HG03159 (cell line): ENCODE results near the gene PTPN5.

Experiments used
- ATAC-seq: cut with Tn5 transposase; IDR thresholded peaks from one replicate; pipeline ENCODE4 v1.9.1; 2021; ENCODE audit warnings: mild to moderate bottlenecking, moderate library complexity; ENCODE audit not compliant: unreplicated experiment

Gene PTPN5

DNA sequence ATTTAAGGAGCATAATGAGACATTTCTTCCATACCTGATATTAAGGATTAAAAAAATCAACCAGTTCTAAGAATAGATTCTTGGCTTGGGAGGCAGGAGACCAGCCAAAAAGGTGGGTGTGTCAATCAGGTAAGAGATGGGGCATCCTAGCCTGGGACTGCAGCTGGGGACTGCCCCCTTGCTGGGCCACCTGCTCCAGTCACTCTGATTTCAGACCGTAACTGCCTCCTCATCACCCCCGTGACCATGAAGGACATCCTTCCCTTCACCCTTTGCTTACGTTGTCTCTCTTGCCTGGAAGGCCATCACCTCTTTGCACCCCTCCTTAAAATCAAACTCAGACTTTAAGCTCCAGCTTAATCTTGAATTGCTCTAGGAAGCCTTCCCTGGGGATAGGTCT is 17.9 kb downstream of the PTPN5 start:
- no peak for ATAC-seq

DNA sequence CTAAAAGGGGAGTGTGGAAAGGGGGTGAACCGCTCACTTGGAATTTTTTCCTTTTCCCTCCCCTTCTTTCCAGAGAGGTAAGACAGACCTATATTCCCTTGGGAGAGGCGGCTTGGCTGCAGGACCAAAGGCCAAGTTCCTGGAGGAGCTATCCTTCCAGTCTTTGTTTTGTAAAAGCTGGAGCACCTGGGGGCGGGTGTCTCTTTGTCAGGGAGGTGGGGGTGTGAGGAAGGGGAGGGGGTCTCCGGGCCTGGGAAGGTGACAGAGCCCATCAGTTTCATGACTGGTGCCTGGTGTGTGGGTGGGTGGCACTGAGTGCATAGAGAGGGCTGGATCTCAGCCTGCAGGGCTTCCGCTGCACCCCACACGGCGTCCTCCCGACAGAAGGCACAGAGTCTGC is 18.5 kb downstream of the PTPN5 start:
- no peak for ATAC-seq

DNA sequence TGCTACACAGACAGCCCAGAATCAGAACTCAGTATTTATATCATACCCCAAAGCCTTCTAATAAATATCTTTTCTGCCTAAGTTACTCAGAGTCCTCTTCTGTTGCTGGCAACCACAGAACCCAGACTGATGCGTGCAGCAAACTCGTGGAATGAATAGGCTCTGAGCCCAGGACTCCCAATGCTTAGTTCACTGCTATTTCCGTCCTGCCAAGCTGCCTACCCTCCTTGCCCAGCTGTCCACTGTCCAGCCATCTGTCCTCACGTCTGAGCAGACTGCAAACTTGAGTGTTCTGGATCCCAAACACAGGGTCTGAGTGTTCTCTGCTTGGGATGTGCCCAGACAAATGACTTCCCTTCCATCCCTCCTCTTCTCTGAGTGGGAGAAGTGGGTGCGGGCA is 19.4 kb downstream of the PTPN5 start:
- no peak for ATAC-seq

DNA sequence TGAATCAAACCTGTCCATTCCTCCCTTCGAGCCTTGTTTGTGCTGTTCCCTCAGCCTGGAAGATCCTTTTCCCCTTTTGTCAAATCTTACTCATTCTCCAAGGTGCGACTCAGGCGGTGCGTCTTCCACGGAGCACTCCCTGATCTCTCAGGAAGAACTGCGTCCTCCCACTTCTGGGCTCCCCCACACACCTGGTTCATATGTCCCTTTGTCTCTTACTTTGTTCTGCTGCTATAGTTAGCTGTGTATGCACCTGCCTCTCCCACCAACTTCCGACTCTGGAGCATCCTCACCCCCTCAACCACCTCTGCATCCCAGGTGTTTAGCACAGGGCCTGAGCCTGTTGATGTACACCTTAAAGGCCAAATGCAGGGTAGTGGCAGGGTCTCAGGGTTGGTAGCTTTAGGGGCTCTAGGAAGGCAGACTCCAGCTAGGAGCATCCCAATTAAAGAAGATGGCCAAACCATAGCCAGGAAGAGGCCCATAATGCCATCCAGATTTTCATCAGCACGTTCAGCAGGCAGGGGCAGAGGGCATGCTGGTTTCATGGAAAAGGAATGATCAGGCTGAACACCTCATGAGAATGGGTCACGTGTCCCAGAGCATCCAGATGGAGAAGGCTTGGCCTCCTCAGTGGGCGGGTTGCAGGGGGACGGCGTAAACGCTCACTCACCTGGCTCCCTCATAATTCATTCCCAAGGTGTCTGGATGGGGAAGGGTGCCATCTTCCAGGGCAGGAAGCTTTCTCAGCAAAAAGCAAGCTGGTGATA is 20.1 kb downstream of the PTPN5 start:
- ATAC-seq, result no peak

DNA sequence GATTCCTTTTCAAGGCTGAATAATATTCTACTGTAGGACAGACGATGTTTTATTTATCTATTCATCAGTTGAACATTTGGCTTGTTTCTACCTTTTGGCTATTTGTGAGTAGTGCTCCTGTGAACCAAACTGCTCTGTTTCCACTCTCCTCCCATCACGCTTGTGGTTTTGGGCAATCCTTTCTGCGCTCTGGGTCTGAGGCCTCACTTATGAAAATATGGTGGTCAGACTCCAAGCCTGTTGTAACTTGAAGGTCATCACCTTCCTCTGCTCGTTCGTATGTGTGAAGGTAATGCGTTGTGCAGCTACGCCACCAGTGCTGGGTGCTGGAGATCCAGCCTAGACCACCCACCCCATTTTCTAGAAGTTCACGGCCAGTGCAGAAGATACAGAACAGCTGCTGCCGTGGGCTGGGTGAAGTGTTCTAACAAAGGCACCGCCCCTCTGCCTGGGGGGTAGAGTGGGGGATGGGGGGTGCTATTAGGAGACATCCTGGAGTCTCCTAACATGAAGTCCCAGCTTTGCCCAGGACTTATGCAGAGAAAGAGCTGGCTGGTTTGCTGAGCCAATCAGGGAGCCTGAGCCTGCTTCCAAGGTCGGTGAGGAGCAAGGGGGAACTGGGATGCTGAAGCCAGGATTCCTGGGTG is 21.0 kb downstream of the PTPN5 start:
- ATAC-seq, result no peak

DNA sequence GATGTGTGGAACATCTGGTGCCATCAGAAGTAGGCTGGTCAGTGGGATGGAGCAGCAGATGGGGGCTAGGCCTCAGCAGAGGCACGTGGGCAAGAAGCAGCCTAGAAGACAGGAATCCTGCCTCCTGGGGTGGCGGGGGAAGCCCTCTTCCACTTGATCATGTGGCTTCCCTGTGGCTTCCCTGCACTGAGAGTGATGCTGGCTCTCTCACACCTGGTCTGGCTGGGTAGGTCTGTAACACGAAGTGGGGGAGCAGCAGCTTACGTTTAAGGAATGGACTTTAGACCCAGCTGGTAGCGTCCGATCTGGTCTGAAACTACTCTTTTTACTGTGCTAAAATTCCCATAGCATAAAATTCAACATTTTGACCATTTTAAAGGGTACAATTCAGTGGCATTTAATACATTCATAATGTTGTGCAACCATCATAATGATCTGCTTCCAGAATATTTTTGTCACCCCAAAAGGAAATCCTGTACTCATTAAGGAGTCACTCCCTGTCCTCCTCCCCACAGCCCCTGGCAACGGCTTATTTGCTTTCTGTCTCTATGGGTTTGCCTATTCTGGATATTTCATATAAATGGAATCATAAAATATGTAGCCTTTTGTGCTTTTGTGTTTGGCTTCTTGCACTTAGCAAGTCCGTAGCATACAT is 21.7 kb downstream of the PTPN5 start:
- ATAC-seq, result peak; percentile 42

DNA sequence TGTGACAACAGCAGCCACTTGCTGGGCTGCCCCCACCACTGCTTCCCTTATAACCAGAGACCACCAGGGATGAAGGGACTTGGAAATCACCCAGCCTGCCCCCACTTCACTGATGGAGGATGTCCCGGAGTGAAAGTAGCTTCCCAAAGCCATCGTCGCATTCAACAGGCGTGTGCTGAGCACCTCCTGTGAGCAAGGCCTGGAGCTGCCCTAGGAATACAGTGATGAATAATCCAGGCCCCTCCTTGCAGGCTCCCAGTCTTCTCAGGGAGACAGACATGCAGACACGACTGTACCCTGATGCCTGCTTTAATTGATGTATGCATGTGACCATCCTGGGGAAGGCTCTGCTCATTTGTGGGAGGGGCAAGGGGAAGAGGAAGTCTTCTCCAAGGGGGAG is 22.6 kb downstream of the PTPN5 start:
- no peak for ATAC-seq

DNA sequence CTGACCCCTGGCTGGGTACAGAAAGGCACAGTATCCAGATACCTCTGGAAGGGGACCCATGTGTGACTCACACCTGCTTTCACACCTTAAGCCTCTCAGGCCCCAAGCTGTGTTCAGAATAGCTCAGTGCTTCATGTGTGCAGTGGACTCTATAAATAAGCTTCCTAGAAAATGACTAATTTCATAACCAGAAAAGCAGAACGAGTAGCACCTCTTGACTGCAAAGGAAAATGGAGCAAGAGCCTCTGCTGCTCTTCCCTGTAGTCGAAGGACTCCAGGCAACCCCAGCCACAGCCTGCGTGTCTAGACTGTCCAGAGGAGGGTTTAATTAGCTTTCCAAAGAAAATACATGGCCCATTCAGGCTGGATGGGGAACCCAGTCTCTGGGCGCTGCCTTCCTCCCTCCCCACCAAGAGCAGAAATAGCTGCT is 23.1 kb downstream of the PTPN5 start:
- ATAC-seq, result peak; percentile 87

DNA sequence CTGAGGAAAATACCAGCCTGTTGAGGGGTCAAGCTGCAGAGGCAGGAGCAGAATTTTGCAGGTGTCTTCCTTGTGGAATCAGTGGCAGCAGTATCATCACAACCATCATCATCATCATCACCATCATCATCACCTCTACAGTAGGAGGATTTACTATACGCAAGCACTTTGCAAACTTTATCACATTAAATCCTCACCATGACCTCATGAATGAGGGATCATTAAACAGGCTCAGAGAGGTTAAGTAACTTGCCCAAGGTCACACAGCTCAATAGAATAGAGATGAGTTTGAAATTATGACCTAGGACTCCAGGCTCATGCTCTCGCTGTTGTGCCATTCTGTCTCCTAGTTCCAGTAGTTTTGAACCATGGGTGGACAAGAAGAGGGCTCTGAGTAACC is 25.6 kb downstream of the PTPN5 start:
- ATAC-seq, result no peak

DNA sequence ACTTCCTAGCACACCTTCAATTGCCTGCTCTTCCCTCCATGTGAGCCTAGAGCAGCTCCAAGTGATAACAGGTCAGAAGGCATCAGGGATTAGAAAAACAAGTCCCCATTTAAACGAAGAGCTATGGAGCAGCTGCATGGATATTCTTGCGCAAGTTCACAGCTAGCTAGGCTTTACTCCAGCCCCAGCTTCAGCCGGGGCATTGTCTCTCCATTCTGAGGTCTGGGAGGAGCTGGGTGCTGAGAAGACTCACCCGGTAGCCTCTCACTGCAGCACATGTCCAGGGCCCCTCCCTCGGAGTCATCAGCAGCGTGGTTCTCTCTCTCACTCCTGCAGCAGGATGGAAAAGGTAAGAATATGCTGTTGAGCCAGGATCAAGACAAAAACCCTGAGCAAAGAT is 26.0 kb downstream of the PTPN5 start:
- ATAC-seq, result no peak

DNA sequence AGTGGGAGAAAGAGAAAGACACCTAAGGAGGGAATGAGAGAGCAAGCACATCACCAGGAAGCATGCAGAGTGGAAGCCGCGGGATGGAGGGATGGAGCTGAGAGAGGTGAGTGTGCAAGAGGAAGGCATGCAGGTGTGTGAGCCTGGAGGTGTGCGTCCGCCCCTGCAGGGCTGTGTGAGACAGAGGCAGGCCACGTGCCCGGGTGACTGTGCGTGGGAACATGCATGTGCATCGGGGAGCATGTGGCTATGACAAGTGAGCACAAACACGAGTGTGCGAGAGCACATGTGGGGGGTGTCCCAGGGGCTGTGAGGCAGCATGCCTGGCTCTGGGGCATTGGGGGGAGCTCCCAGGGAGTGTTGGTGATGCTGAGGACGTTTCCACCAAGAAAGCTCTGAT is 29.9 kb downstream of the PTPN5 start:
- no peak for ATAC-seq

DNA sequence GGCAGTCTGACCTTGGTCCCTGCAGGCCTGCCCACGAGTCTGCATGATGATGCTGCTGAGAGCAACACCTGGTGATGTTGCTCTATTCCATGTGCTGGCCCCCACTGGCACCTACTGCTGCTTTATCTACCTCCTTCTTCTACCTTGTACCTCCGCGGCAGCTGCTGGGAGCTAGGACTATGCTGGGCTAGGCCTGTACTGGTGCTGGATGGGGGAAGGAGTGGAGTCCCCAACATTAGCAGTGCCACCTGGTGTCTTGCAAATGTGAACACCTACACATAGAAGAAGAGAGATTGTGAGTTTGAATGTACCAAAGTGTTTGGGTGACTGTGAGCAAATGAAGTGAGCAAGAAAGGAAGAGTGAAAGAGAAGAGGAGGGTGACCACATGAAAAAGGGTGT is 30.5 kb downstream of the PTPN5 start:
- ATAC-seq, result no peak

DNA sequence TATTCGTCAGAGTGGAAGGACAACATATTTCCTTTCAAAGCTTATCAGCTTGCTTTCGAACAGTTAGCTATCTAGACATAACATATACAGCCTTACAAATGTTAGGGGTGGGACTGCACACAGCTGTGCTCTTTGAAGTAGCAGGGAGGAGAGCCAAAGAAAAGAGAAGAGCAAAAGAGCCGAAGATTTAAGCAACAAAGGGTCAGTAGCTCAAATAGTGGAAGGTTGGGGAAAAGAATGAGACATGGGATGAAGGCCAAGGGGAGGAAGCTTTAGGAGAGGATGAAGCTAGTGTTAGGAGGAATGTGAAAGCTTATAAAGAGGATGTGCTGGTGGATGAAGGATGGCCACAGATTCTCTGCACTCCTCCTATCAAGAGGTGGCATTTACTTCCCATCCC is 33.8 kb downstream of the PTPN5 start:
- no peak for ATAC-seq

DNA sequence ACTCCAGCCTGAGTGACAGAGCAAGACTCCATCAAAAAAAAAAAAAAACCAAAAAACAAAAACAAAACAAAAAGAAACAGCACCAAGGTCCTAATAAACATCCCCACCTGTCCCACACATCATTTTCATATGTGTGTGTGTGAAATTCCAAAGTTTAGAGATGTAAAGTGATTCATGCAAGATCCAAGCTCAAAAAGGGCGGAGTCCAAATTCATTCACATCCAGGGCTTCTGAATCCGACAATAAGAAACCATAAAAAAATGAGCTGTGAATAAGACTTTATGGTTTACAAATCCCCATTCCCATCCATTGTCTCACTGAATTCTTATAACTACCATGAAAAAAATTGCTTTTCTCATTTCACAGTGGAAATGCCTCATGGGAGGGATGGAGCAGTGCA is 34.7 kb downstream of the PTPN5 start:
- no peak for ATAC-seq

DNA sequence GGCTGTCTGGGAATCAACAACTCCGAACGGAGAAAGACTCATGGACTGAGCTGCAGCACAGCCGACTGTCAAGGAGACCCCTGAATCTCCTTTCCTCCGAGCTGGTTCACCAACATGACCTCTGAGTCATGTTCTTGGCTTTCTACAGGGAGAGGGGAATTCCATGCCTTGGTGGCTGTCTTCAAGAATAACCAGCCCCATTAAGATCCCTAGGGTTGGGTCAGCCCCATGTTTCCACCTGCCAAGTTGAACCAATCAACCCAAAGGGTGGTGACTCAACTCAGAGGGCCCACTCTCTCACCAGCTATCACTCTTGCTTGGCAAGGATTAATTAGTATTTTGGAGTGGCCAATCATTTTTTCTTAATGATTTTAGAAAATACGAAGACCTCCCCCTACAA is 37.3 kb downstream of the PTPN5 start:
- ATAC-seq, result no peak

DNA sequence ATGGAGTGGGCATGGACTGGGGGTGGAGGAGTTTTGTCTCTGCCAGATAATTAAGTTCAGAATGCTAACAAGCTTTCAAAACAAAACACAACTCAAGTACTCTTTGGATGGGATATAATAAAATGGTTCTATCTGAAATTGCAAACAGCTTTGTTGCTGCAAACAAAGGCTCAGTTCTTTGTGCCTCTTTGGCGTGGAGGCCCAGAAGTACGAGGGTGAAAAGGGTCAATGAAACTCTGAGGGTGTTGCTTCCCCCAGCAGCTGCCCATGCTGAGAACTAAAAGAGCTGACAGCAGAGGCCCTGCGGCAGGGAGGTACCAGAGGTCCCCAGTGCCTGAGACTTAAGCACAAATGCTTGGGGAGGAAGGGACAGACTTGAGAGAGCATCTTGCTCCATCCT is 39.1 kb downstream of the PTPN5 start:
- no peak for ATAC-seq

DNA sequence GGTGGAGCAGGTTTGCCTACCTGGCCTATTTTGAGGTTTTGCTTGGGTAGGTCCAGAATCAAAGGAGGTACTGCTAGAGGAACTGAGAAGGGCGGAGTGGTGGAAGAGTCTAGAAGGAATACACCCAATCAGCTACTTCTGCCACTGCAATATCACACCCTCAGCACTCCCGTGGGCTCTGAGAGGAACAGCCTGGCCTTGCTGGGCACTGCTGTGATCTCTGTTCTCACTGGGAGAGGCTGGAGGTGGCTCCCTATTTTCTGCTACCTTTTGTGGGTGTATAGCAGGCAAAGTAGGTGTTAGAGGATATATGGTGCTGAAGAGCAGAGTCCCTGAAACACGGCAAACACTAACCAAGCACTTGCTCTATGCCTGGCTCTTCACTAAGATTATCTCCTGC is 40.7 kb downstream of the PTPN5 start:
- no peak for ATAC-seq

DNA sequence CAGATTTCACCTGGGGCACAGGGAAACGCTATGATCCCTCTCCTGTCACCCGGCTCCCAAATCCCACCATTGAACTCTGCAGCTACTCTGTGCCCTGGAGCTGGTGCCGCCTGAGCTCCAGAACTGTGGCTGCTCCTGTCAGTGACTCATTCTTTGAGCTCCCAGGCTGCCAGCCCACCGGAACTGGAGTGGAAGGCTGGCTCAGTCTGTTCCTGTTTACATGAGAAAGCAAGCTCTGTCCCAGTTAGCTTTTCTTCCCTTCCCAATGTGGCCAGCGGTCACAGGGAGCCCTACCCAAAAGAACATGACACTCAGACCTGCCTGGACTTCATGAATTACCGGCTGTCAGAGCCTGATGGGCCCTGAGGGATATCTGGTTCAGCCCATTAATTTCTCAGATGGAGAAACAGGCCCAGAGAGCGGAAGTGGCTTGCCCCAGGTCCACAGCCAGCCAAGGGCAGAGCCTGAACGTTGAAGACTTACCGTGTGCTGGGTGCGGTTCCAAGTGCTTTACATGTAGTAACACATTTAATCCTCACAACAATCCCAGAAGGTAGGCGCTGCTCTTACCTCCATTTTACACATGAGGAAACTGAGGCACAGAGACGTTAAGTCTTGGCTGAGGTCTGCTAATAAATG is 41.8 kb downstream of the PTPN5 start:
- ATAC-seq, result no peak

DNA sequence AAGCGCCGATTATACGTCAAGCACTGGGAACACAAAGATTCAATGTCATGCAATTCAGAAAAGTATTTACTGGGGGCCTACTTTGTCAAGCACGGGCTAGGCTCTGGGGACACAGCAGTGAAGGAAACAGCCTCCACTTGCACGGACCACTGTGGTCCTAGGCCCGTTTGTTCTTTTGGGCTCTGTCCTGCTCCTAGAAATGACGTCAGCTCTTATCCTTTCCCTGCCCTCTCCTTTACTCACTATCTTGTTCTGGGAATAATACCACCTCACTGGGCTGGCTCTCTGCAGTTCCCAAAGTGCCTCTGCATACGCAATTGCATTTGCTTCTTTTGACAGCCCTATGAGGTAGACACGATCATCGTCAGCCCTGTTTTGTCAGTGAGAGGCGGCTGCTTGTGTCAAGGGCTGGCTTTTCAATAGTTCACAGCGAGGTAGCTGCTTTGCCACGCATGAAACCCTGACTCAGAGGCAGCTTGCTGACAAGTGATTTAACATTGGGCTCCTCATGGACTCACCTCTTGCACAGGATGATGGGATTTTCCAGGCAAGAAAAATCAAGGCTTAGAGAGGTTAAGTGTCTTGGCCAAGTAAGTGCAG is 42.7 kb downstream of the PTPN5 start:
- ATAC-seq, result no peak

DNA sequence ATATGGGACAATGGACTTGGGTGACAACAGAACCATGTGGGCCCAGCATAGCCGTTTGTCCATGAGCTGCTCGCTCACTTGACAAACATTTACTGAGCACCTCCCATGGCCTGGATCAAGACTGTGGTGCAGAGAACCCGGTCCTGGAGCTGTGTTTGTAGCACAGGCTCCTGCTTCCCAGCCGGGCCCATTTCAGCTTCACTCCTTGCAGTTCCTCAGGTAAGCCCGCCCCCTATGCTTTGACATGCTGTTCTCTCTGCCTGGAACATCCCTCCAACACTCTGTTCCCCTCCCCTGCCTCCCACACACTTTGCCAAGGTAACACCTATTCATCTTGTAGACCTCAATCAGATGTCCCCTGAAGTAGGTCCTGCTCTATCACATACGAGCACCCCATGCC is 46.3 kb downstream of the PTPN5 start:
- no peak for ATAC-seq

DNA sequence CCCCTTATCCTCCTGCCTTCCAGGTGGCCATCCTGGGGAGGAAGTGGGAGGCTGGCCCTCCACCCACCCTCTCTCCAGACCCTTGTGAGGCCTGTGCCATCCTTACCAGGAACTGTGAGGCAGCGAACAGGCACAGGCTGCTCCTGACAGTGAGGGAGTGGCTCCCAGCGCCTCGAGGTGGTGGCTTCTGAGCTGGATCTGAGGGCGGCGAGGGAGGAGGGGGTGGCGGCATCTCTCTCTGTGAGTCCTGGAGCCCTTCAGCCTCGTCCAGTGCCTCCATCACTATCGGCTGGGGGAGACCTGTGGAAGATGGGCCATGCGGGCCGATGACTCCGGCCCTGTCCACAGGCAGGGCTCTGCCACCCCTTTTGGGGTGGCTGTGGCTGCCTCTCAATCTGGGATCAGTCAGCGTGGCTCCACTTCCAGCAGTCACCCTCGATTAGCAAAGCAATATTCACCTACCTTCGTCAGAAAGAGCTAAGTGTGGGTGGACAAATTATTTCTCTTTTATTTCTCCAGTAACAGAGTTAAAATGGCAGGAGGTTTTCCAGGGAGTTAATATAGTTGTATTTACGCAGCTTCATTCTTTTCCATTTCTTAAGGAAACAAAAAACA is 47.6 kb downstream of the PTPN5 start:
- ATAC-seq, result no peak
